EH (cell line): ENCODE data around the gene GBF1.

Experiments used
- DNase-seq: peaks from one replicate; pipeline ENCODE4 v3.0.0-alpha.2; 2015; ENCODE audit warnings: low read depth

Gene GBF1

DNA sequence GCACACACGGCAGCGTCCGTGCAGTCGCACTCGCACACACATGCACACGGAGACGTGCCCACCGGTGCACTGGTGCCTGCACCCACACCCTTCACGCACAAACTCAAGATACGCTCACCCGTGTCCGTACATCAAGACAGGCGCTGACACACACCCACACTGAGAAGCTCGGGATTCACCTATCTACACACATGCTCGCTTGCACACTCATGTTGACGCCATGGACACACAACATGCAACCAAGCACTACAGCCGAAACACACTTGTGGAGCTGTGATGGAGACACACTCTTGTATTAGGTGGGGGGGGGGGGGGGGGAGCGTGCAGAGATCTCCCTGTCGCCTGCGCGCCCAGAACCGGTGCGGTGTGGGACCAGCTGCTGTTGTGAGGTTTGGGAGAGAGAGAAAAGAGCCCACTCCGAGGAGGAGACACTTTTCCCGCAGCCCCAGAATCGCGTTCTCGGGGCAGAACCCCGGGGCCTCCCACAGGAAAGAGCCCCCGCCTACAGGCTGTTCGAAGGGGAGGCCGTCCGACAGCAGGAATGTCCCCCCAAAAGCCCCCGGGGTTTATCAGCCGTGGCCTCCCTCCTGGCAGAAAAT is 149.6 kb downstream of the GBF1 start:
- DNase-seq, result peak; percentile 32

DNA sequence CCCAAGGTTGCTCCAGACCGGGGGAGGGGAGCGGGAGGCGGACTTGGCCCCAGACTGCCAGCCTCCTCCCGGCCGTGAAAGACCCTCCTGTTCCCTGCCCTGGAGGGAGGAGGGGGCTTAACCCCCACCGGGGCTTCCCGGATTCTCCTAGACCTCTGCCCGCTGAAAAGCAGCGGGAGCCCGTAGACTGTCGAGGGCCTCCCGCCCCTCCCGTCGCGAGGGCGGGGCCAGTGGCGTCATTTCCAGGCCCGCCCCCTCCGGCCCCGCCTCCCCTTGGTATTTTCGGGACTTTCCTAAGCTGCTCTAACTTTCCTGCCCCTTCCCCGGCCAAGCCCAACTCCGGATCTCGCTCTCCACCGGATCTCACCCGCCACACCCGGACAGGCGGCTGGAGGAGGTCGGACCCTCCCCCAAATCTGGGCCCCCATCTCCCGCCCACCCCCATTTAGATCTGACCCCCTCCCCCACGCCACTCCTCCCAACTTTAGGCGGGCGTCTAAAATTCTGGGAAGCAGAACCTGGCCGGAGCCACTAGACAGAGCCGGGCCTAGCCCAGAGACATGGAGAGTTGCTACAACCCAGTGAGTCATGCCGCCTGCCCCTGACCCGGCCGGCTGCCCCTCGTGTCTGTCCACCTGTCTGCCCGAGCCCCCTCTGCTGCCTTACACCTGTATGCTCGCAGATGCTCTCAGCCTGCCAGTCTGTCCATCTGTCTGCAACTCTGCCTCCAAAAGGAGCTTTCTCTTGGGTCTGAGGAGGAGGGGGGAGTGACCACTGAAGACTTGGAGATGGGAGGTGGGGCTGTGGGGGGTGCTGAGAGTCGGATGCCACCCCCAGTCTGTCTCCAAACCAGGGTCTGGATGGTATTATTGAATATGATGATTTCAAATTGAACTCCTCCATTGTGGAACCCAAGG is 150.3 kb downstream of the GBF1 start, which contains the start of gene NFKB2:
TSS of gene NFKB2 (plus strand) at position 306 of the 917 bp plus-strand sequence. CDS start at position 561, 255 bp downstream.
- DNase-seq, result peak; percentile 87

DNA sequence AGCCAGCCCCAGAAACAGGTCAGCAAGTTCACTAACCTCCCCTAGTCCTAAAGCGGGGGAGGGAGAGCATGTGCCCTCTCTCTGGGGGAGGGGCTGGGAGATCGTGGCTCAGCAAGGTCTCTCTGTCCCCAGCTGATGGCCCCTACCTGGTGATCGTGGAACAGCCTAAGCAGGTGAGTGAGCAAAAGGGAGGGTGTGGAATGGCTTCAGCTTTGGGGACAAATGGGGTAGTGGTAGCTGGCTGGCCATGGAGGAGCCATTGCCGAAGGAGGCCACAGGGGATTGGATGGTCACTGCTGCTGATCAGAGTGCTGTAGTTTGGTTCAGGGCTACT is 151.0 kb downstream of the GBF1 start:
- no peak for DNase-seq

DNA sequence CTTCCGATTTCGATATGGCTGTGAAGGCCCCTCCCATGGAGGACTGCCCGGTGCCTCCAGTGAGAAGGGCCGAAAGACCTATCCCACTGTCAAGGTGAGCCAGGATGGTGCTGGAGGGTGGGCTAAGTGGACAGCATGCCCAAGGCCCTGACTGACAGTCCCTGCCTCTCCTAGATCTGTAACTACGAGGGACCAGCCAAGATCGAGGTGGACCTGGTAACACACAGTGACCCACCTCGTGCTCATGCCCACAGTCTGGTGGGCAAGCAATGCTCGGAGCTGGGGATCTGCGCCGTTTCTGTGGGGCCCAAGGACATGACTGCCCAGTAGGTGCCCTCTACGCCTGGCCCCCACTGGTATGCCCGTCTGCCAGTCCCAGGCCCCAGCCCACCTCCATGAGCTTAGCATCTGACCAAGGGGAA is 151.4 kb downstream of the GBF1 start:
- DNase-seq, result no peak

DNA sequence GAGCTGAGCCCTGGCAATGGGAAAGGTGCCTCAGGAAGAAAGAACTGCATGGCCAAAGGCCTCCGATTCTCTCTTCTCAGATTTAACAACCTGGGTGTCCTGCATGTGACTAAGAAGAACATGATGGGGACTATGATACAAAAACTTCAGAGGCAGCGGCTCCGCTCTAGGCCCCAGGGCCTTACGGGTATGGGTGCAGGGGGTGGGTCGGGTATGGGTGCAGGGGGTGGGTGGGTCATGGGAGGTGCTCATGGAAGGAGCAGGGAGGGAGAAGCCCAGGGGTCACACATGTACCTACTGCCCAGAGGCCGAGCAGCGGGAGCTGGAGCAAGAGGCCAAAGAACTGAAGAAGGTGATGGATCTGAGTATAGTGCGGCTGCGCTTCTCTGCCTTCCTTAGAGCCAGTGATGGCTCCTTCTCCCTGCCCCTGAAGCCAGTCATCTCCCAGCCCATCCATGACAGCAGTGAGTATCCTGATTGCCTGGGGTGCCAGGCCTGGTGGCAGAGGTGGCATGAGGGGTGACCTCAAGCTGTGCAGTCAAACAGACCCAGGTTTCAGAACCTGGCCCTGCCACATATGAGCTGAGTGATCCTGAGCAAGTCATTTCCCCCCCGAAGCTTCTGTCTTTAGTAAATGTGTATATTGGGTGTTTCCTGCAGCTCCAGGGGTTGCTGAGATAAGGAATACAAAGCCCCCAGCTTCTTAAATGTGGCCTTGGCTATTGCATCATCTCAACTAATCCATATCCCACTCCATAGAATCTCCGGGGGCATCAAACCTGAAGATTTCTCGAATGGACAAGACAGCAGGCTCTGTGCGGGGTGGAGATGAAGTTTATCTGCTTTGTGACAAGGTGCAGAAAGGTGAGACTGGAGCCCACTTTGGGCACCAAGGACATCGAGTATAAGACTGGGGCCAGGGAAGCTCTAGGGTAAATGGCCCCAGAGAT is 152.2 kb downstream of the GBF1 start:
- DNase-seq, result no peak

DNA sequence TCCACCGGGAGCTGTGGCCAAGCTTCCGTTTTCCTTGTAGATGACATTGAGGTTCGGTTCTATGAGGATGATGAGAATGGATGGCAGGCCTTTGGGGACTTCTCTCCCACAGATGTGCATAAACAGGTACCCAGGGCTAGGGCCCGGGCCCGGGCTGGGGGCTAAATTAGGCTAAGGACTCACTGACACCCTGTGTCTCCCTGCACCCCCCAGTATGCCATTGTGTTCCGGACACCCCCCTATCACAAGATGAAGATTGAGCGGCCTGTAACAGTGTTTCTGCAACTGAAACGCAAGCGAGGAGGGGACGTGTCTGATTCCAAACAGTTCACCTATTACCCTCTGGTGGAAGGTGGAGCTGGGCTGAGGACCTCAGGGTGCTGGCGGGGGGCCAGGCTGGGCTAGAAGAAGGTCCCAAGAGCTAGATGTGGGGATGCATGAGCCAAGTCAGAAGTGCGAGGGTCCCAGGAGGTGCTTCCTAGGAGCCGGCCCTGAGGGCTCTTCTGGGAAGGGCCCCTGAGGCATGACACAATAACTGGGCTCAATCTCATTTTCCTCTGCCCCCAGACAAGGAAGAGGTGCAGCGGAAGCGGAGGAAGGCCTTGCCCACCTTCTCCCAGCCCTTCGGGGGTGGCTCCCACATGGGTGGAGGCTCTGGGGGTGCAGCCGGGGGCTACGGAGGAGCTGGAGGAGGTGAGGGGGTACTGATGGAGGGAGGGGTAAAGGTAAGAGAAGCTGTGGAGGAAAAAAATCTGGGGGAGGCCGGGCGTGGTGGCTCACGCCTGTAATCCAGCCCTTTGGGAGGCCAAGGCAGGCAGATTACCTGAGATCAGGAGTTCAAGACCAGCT is 153.1 kb downstream of the GBF1 start:
- no peak for DNase-seq

DNA sequence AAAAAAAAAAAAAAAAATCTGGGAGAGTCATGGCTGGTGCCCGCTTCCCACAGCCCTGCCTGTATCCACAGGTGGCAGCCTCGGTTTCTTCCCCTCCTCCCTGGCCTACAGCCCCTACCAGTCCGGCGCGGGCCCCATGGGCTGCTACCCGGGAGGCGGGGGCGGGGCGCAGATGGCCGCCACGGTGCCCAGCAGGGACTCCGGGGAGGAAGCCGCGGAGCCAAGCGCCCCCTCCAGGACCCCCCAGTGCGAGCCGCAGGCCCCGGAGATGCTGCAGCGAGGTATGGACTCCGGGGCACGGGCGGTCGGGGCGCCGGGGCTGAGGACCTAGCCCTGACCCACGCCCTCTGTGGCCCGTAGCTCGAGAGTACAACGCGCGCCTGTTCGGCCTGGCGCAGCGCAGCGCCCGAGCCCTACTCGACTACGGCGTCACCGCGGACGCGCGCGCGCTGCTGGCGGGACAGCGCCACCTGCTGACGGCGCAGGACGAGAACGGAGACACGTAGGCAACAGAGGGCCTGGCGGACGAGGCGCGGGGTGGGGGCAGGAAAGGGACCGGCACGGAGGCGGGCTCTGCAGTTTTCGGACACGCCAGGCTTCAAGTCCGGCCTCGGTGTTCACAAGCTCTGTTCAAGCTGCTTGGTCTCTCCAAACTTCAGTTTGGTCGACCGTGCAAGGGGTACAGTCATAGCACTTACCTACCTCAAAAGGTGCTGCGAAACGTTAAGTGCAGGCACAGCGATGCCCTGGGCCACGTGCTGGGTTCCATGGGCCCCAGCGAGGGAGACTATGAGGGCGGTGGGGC is 154.1 kb downstream of the GBF1 start:
- DNase-seq, result peak; percentile 85

DNA sequence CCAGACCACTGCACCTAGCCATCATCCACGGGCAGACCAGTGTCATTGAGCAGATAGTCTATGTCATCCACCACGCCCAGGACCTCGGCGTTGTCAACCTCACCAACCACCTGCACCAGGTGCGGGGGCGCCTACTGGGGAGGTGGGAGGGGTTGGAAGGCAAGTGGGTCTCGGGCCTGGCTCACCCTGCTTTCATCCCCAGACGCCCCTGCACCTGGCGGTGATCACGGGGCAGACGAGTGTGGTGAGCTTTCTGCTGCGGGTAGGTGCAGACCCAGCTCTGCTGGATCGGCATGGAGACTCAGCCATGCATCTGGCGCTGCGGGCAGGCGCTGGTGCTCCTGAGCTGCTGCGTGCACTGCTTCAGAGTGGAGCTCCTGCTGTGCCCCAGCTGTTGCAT is 154.7 kb downstream of the GBF1 start:
- no peak for DNase-seq

DNA sequence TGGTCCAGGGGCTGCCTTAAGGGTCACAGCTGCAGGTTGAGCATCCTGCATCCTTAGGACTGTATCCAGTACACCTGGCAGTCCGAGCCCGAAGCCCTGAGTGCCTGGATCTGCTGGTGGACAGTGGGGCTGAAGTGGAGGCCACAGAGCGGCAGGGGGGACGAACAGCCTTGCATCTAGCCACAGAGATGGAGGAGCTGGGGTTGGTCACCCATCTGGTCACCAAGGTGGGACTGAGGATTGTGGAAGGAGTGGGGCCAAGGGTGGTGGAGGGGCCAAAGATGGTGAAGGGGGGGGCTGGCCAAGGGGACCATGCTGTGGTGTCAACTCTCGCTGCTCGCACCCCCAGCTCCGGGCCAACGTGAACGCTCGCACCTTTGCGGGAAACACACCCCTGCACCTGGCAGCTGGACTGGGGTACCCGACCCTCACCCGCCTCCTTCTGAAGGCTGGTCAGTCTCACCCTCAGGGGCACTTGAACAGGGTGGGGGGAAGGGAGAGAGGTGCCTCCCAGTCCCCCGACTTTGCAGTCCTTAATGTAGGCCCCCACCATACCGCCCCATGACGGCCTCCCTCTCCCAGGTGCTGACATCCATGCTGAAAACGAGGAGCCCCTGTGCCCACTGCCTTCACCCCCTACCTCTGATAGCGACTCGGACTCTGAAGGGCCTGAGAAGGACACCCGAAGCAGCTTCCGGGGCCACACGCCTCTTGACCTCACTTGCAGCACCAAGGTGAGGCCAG is 155.4 kb downstream of the GBF1 start:
- DNase-seq, result no peak

DNA sequence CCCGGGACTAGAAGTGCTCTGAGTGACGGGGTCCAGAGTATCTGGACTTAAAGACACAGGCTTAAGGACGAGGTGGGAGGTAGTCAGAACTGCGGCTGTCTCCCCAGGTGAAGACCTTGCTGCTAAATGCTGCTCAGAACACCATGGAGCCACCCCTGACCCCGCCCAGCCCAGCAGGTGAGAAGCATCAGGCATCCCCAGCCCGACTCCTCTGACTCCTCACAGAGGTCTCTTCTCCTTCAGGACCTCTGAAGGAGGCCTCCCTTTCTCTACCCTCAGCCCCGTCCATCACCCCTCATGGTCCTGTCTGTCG is 156.0 kb downstream of the GBF1 start:
- no peak for DNase-seq

DNA sequence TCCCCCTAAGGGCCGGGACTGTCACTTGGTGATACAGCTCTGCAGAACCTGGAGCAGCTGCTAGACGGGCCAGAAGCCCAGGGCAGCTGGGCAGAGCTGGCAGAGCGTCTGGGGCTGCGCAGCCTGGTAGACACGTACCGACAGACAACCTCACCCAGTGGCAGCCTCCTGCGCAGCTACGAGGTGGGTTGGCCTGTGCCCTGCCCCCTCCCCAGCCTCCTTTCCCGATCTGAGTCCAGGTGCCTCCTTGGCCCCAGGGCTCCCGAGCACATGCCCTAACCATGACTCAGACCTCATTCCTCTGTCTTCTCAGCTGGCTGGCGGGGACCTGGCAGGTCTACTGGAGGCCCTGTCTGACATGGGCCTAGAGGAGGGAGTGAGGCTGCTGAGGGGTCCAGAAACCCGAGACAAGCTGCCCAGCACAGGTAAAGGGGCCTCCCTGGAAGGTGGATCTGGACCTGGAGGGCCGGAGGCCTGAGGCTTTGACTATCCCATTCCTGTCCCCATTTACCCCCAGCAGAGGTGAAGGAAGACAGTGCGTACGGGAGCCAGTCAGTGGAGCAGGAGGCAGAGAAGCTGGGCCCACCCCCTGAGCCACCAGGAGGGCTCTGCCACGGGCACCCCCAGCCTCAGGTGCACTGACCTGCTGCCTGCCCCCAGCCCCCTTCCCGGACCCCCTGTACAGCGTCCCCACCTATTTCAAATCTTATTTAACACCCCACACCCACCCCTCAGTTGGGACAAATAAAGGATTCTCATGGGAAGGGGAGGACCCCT is 156.6 kb downstream of the GBF1 start:
- DNase-seq, result peak; percentile 65

DNA sequence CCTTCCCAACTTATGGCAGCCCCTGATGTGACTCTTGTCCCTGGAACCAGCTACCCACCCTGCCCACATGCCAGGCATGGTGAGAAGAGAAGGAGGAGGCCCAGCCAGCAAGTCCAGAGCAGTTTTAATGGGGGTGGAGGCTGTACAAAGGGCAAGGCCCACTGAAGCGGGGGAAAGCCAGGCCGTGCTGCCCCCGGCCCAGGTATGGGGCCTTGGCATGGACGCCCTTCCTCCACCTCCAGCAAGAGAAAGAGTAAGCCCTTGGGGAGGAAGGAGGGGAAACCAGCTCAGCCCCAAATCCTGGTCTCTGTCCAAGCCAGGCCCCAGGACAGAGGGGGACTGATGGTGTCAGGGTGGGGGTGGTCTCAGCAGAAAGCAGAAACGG is 157.2 kb downstream of the GBF1 start:
- no peak for DNase-seq

DNA sequence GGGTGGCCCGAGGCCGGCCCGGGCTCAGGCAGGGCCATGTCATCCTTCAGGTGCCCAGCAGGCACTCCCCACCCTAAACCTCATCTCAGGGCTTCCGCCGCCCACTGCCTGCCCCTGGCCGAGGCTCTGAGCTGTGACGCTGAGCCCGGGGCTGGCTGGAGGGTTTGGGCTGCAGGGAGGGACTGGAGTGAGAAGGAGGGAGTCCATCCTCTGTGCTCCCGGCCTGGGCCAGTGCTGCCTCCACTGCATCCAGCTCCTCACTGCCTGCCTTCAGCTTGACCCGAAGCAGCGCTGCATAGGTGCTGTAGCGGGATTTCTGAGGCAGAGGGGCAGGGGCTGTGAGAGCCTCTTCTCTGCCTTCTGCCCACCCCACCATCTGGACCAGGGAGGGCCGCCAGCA is 157.8 kb downstream of the GBF1 start:
- no peak for DNase-seq

DNA sequence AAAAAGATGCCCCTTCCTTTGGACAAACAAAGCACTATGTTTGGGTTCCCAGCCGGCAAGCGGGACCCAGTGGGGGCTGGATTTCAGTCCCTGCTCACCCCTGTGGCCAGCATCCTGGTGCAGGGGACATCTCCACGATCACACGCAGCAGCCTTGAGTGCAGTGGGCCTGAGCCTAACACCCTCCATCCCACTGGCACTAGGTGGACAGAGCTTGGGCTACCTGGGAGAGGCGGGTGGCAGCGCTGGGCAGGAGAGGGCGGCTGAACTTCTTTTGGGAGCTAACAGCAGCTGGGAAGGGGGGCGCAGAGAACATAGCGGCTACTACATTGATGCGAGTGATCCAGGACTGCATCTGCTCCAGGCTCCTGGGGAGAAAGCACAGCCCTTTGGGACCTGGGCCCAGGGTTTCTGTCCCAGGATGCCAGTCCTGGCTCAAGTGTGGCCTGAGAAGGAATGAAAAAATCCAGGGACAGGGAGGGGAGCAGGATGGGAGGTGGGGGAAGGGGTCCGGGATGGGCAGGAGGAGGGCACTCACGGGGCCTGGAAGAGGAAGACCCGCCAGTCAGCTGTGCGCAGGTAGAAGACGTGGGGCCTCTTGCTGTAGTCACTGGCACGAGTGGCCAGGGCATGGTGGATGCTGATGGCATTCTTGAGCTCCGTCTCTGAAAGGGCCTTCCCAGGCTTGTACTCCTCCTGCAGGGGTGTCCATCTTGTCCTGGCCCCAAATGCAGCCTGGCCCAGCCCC is 159.2 kb downstream of the GBF1 start:
- no peak for DNase-seq

DNA sequence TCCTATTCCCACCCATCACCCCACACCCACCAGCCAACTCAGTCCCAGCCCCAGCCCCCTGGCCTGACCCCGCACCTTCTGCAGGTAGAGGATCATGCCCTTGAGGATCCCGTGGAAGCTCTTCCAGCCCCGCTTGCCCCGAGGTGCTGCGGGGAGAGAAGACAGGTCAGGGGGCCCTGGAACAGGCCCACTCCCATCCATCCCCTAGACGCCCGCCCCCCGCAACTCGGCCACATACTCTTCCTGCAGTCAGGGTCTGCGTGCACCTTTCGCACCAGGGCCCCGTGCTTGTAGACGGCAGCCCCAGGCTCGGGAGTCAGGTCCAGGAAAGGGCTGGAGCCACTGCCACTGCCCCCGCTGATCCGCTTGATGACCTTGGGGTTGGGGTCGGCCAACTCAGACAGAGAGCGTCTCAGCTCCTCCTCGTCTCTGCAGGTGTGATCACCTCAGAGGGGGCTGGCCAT is 159.8 kb downstream of the GBF1 start:
- no peak for DNase-seq

DNA sequence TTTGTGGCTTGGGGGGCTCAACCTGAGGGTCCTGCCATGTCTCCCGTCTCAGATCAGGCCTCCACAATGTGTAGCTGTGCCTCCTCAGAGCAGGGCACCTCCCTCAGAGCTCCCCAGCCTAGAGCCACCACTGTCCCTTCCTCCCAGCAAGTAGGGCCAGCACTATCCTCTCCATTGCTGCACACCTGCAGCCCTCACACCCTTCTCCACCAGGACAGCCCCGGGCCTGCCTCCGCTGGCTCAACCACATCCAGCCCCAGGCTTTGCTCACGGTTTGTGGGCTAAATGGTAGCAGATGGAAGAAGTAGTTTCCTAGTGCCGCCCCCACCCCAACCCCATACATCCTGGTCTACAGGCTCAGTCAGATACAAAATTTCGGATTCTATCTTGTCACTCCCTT is 160.3 kb downstream of the GBF1 start:
- DNase-seq, result no peak

DNA sequence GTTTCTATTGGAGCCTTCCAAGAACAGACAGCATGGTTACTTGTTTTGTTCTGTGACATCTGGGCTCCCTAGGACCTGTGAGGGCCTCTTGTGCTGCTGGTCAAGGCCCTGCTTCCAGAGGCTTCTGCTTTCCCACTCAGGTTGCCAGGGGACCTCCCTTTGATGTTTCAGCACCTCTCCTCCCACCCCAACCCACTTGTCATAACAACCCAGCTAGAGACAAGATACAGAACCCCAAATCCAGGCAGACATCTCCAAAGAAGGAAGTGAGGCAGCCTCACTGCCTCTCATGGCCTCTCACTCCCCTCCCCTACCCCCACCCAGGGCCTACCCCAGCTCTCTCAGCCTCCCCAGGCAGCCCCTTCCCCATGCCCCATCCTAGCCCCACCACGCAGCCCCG is 161.5 kb downstream of the GBF1 start:
- DNase-seq, result no peak

DNA sequence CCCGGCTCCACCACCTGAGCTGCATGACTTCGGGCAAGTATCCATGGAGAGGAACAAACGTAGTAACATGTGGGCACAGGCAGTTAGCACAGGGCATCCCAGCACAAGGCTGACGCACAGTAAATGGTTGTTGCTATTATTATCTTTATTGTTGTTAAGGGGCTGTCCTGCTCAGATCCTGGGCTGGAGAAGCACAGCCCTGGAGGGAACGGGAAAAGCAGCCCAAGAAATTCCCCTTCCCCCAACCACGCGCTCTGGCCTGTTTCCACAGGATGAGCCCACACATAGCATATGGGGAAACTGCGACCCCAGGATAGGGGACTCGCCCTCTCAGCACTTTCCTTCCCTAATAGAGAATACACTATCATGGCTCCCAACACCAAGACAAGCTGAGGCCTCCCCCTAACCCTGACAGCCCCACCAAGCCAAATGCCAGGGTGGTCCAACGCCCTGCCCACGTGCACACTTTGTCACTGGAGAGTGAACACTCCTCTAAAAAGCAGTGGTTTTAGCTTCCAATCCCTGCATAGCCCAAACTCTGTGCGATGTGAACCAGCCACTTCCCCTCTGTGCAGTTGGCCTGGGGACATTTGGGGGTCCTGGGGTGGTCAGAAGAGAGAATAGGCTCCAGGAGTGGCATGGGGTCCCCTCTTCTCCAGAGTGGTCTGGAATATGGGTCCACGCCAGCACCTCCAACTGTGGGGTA is 162.2 kb downstream of the GBF1 start:
- DNase-seq, result no peak
